Stomach (tissue), 4 donors: Measurements from ENCODE around the gene CDH23.

Experiments used
- CTCF ChIP-seq, 7 experiments: fragments of 450-650 bp in 4 of 7; fragments of 200-600 bp in 3 of 7; sonication (generic) in 3 of 7; IDR thresholded peaks; one replicate each; pipeline ENCODE4 v1.5.1; 2016 to 2019; ENCODE audit warnings: antibody characterized with exemption in 7 of 7, control low read depth in 2 of 7, mild to moderate bottlenecking in 1 of 7
- EP300 ChIP-seq: sonication (generic); formaldehyde crosslinking; IDR thresholded peaks from one replicate; pipeline ENCODE4 v1.6.1; 2017; ENCODE audit warnings: antibody characterized with exemption
- POLR2A ChIP-seq, 4 donors: fragments of 450-650 bp; IDR thresholded peaks; one replicate each; pipeline ENCODE4 v1.6.1; 2016; ENCODE audit warnings: antibody characterized with exemption in 4 of 4, control low read depth in 2 of 4, mild to moderate bottlenecking in 1 of 4, moderate library complexity in 1 of 4

GRCh38 chr10:71493741-71494140 is 97.0 kb downstream of the CDH23 start:
- TF ChIP-seq POLR2A (IDR thresholded peaks at IDR 0.05): no peak
- TF ChIP-seq CTCF (IDR thresholded peaks at IDR 0.05): no peak
- TF ChIP-seq EP300: no peak
